CD1c-positive myeloid dendritic cell (primary cell): ENCODE data around the gene CREB5.

Experiments used
- DNase-seq: peaks from one replicate; pipeline ENCODE4 v3.0.0-alpha.2; 2016; ENCODE audit errors: extremely low spot score

The CREB5 gene

GRCh38 chr7:28744951-28745350 is 332.6 kb downstream of the CREB5 start:
- no peak for DNase-seq

- no peak for DNase-seq
These were observed 333.0 kb downstream of the CREB5 start for GRCh38 chr7:28745351-28745750.

- DNase-seq: no peak
These were observed 335.1 kb downstream of the CREB5 start for GRCh38 chr7:28747404-28747803.

- DNase-seq: no peak
These were observed 335.5 kb downstream of the CREB5 start for GRCh38 chr7:28747854-28748253.

GRCh38 chr7:28748346-28748745 is 336.0 kb downstream of the CREB5 start:
- DNase-seq: no peak

GRCh38 chr7:28748933-28749584 is 336.7 kb downstream of the CREB5 start:
- peak; percentile 66 for DNase-seq

- DNase-seq: no peak
These were observed 337.3 kb downstream of the CREB5 start for GRCh38 chr7:28749638-28750037.

GRCh38 chr7:28750981-28751380 is 338.7 kb downstream of the CREB5 start:
- DNase-seq: no peak

- no peak for DNase-seq
These were observed 341.3 kb downstream of the CREB5 start for GRCh38 chr7:28753613-28754012.

- DNase-seq: no peak
These were observed 341.7 kb downstream of the CREB5 start for GRCh38 chr7:28754027-28754426.

GRCh38 chr7:28754447-28754846 is 342.1 kb downstream of the CREB5 start:
- DNase-seq: no peak

- no peak for DNase-seq
These were observed 342.9 kb downstream of the CREB5 start for GRCh38 chr7:28755255-28755654.

- no peak for DNase-seq
These were observed 345.9 kb downstream of the CREB5 start for GRCh38 chr7:28758186-28758585.

- no peak for DNase-seq
These were observed 347.2 kb downstream of the CREB5 start for GRCh38 chr7:28759475-28759971.

GRCh38 chr7:28761505-28761904 is 349.2 kb downstream of the CREB5 start:
- DNase-seq: no peak

GRCh38 chr7:28762651-28763050 is 350.3 kb downstream of the CREB5 start:
- DNase-seq: no peak

- DNase-seq: no peak
These were observed 354.0 kb downstream of the CREB5 start for GRCh38 chr7:28766359-28766758.

GRCh38 chr7:28767356-28767755 is 355.0 kb downstream of the CREB5 start:
- no peak for DNase-seq

GRCh38 chr7:28768577-28769147 is 356.3 kb downstream of the CREB5 start:
- peak; percentile 83 for DNase-seq

- peak; percentile 57 for DNase-seq
These were observed 359.7 kb downstream of the CREB5 start for GRCh38 chr7:28771906-28772622.

GRCh38 chr7:28773423-28774145 is 361.3 kb downstream of the CREB5 start:
- DNase-seq: no peak

GRCh38 chr7:28774261-28774988 is 362.1 kb downstream of the CREB5 start:
- DNase-seq: no peak
